Panc1 (cell line): ENCODE results near the gene ABCA8. TPM values are rescaled to one million over a fixed set of nuclear protein-coding genes. Genes with fewer than 3 reads are reported as not detected.

Experiments
- ATAC-seq: fragments of 200-7000 bp; cut with Tn5 transposase; 2 replicates; pipeline ENCODE4 v1.9.1; 2020; ENCODE audit warnings: mild to moderate bottlenecking, moderate library complexity
- BruUV-seq: library from RNA; stranded (reverse); fragments of 400-500 nt; replicated peaks from 2 replicates; lab custom pipeline; 2021; lab: Mats Ljungman, UMichigan
- CTCF ChIA-PET: fragments of 300-600 bp; sonication (Branson Sonifier 250); formaldehyde crosslinking; loops from one replicate; lab custom pipeline; 2022; ENCODE audit warnings: antibody characterized with exemption; lab: Charles Lee
- POLR2A ChIA-PET: fragments of 300-600 bp; sonication (Branson Sonifier 250); formaldehyde crosslinking; loops from one replicate; lab custom pipeline; 2022; ENCODE audit warnings: antibody characterized with exemption; lab: Charles Lee
- DNase-seq: peaks from one replicate; pipeline ENCODE4 v3.0.0-alpha.2; 2010; ENCODE audit warnings: low read depth, low spot score
- H3K27ac ChIP-seq: 2 replicates; pipeline ENCODE4 v1.5.1; 2011; ENCODE audit warnings: mild to moderate bottlenecking, low read length, inconsistent platforms
- H3K27me3 ChIP-seq: fragments of 200-500 bp; sonication (Bioruptor generic); 2 replicates; pipeline ENCODE4 v1.6.0; 2014; ENCODE audit warnings: low read length, inconsistent platforms; ENCODE audit not compliant: control insufficient read depth, insufficient read depth
- H3K36me3 ChIP-seq: fragments of 200-500 bp; sonication (Bioruptor generic); 2 replicates; pipeline ENCODE4 v1.5.1; 2014; ENCODE audit warnings: inconsistent platforms, mild to moderate bottlenecking, low read length, moderate library complexity; ENCODE audit not compliant: control insufficient read depth, insufficient read depth
- H3K4me1 ChIP-seq: 2 replicates; pipeline ENCODE4 v1.5.1; 2011; ENCODE audit warnings: inconsistent platforms, mild to moderate bottlenecking, low read length, moderate library complexity; ENCODE audit not compliant: control insufficient read depth, insufficient read depth
- H3K4me3 ChIP-seq, 2 experiments: 2 replicates each; pipeline ENCODE4 v1.5.1; 2011 to 2012; ENCODE audit warnings: low read depth in 2 of 2, low read length in 2 of 2, mild to moderate bottlenecking in 2 of 2, inconsistent platforms in 1 of 2, moderate library complexity in 1 of 2
- H3K9me3 ChIP-seq: fragments of 200-500 bp; sonication (Bioruptor generic); 2 replicates; pipeline ENCODE4 v1.5.1; 2014; ENCODE audit warnings: low read depth, mild to moderate bottlenecking, inconsistent platforms, low read length, moderate library complexity; ENCODE audit not compliant: control insufficient read depth, insufficient read depth
- CTCF ChIP-seq: fragments of 450-650 bp; IDR thresholded peaks from 2 replicates; pipeline ENCODE4 v1.5.1; 2017; ENCODE audit warnings: mild to moderate bottlenecking
- POLR2AphosphoS5 ChIP-seq: IDR thresholded peaks from 2 replicates; pipeline ENCODE4 v1.6.1; 2012; ENCODE audit warnings: mild to moderate bottlenecking, low read depth, low read length, moderate library complexity
- REST ChIP-seq, 2 experiments: IDR thresholded peaks; 2 replicates each; pipeline ENCODE4 v1.6.1; 2011 to 2012; ENCODE audit warnings: low read depth in 2 of 2, control low read depth in 1 of 2, low read length in 1 of 2, mild to moderate bottlenecking in 1 of 2, moderate library complexity in 1 of 2; ENCODE audit not compliant: insufficient read depth in 1 of 2
- SIN3A ChIP-seq: IDR thresholded peaks from 2 replicates; pipeline ENCODE4 v1.6.1; 2012; ENCODE audit warnings: low read depth, mild to moderate bottlenecking, low read length, moderate library complexity, borderline replicate concordance; ENCODE audit not compliant: insufficient read depth
- TCF7L2 ChIP-seq: IDR thresholded peaks from 2 replicates; pipeline ENCODE4 v1.6.1; 2011; ENCODE audit warnings: mild to moderate bottlenecking, low read depth, low read length, inconsistent platforms
- in situ Hi-C: cut with HindIII; loops from 2 replicates; pipeline ENCODE4 v1.10.0; 2016; ENCODE audit warnings: low sequenced_read_pairs, low pct_unique_long_range_greater_than_20kb
- intact Hi-C: fragments of 100-400 bp; cut with micrococcal nuclease; formaldehyde crosslinking; loops from one replicate; pipeline ENCODE4 v1.10.0; 2022; ENCODE audit not compliant: unreplicated experiment
- total RNA-seq: library from RNA; stranded (reverse); gene quantifications from one replicate; pipeline ENCODE4 v1.2.1, GENCODE V29; 2021; ENCODE audit not compliant: unreplicated experiment

Gene ABCA8
- total RNA-seq, 1 experiment from 2014 or later, result 0.23 TPM

GRCh38 chr17:68903286-68903685 lies 51.9 kb downstream of the ABCA8 start:
- no peak for DNase-seq
- no peaks in the 10 kb centered on the region for H3K9me3 ChIP-seq
- no peaks in the 10 kb centered on the region for H3K27me3 ChIP-seq
- no peak for ATAC-seq
- BruUV-seq, result no TSS peak
- ChIA-PET POLR2A (no interaction called here), CTCF (no interaction called here)
- in situ Hi-C loops (no loop called here), intact Hi-C loops (no loop called here)
- no peaks in the 10 kb centered on the region for H3K36me3 ChIP-seq
- H3K27ac ChIP-seq, result no peak overlapping the region
- TF ChIP-seq POLR2AphosphoS5 (no peak), REST (IDR thresholded peaks at IDR 0.05; ENCODE audit: insufficient read depth in 1 of 2, low read depth in 2 of 2, low read length in 1 of 2) (no peak), CTCF (no peak), TCF7L2 (no peak), SIN3A (no peak)
- H3K4me1 ChIP-seq, result no peaks in the 10 kb centered on the region
- H3K4me3 ChIP-seq, result no peak overlapping the region

- Histone ChIP-seq H3K36me3 (no peaks in the 10 kb centered on the region), H3K4me3 (no peak overlapping the region), H3K27ac (no peak overlapping the region), H3K9me3 (no peaks in the 10 kb centered on the region), H3K27me3 (no peaks in the 10 kb centered on the region), H3K4me1 (no peaks in the 10 kb centered on the region)
- ChIA-PET CTCF (no interaction called here), POLR2A (no interaction called here)
- intact Hi-C loops, result no loop called here
- ATAC-seq (no peak), DNase-seq (no peak)
- in situ Hi-C loops, result no loop called here
- no TSS peak for BruUV-seq
- TF ChIP-seq POLR2AphosphoS5 (no peak), TCF7L2 (no peak), SIN3A (no peak), CTCF (no peak), REST (IDR thresholded peaks at IDR 0.05; ENCODE audit: insufficient read depth in 1 of 2, low read depth in 2 of 2, low read length in 1 of 2) (no peak)
Measured at GRCh38 chr17:68897557-68897956, 57.6 kb downstream of the ABCA8 start.
